A172 (cell line): ENCODE data around the gene ARPC1A. TPM values are rescaled to one million over a fixed set of nuclear protein-coding genes. Genes with fewer than 3 reads are reported as not detected.
"Not testable (repeated sequence)": the region's sequence is repeated elsewhere in the genome, so short reads cannot be mapped to it uniquely, and the experiment has no call there.

Source experiments
- DNase-seq: peaks from one replicate; pipeline ENCODE4 v3.0.0-alpha.2; 2015; ENCODE audit warnings: low spot score
- total RNA-seq: library from RNA; depleted of rRNA; stranded (reverse); fragments of >200 nt; shearing (Covaris generic); gene quantifications from 2 replicates; pipeline ENCODE4 v1.2.3, GENCODE V29; 2014; rRNA removed

The ARPC1A gene
- 326 and 351 TPM in 2 replicates for total RNA-seq

GRCh38 chr7:99325592-99326407 is at the start of gene ARPC1A:
Gene ARPC1A (plus strand): TSS chr7:99325898. CDS start chr7:99333354, 7,456 bp downstream.
- DNase-seq = peak; percentile 88

GRCh38 chr7:99278180-99278579 is 47.5 kb upstream of the ARPC1A start:
- DNase-seq = no peak

GRCh38 chr7:99284165-99284564 is 41.5 kb upstream of the ARPC1A start:
- not testable (repeated sequence) for DNase-seq

GRCh38 chr7:99287779-99288534 is 37.7 kb upstream of the ARPC1A start:
- DNase-seq = no peak

- no peak for DNase-seq
Measured at GRCh38 chr7:99289185-99289584, 36.5 kb upstream of the ARPC1A start.

- not testable (repeated sequence) for DNase-seq
Measured at GRCh38 chr7:99290148-99290547, 35.5 kb upstream of the ARPC1A start.

GRCh38 chr7:99290980-99291607 is 34.6 kb upstream of the ARPC1A start:
- no peak for DNase-seq

GRCh38 chr7:99292127-99292526 is 33.6 kb upstream of the ARPC1A start:
- no peak for DNase-seq

GRCh38 chr7:99293167-99293566 is 32.5 kb upstream of the ARPC1A start:
- DNase-seq = no peak

GRCh38 chr7:99293650-99294049 is 32.0 kb upstream of the ARPC1A start:
- no peak for DNase-seq

GRCh38 chr7:99296471-99296870 is 29.2 kb upstream of the ARPC1A start:
- no peak for DNase-seq

- no peak for DNase-seq
Measured at GRCh38 chr7:99301496-99301895, 24.2 kb upstream of the ARPC1A start.

- no peak for DNase-seq
Measured at GRCh38 chr7:99305473-99306260, 20.0 kb upstream of the ARPC1A start.

- peak; percentile 29 for DNase-seq
Measured at GRCh38 chr7:99308461-99309074, 17.1 kb upstream of the ARPC1A start.

- DNase-seq = no peak
Measured at GRCh38 chr7:99309111-99309510, 16.6 kb upstream of the ARPC1A start.

GRCh38 chr7:99310004-99310403 is 15.7 kb upstream of the ARPC1A start:
- DNase-seq = no peak

GRCh38 chr7:99311702-99312101 is 14.0 kb upstream of the ARPC1A start:
- DNase-seq = no peak

- peak; percentile 60 for DNase-seq
Measured at GRCh38 chr7:99312316-99313203, 13.1 kb upstream of the ARPC1A start.

GRCh38 chr7:99313204-99313573 is 12.5 kb upstream of the ARPC1A start:
- no peak for DNase-seq

- no peak for DNase-seq
Measured at GRCh38 chr7:99314504-99314903, 11.2 kb upstream of the ARPC1A start.
